KBM-7 (cell line): ENCODE measurements around the gene FAS.
A peak's percentile ranks its signal among the peaks of the same experiment; 100 is the strongest.

ENCODE experiments used
- DNase-seq: peaks from one replicate; pipeline ENCODE4 v3.0.0-alpha.2; 2015
- in situ Hi-C: fragments of 300-500 bp; cut with MboI; formaldehyde crosslinking; loops from 2 replicates; pipeline ENCODE4 v1.14.3; 2020; ENCODE audit warnings: low sequenced_read_pairs, low pct_unique_long_range_greater_than_20kb, mixed read lengths

FAS gene

DNA sequence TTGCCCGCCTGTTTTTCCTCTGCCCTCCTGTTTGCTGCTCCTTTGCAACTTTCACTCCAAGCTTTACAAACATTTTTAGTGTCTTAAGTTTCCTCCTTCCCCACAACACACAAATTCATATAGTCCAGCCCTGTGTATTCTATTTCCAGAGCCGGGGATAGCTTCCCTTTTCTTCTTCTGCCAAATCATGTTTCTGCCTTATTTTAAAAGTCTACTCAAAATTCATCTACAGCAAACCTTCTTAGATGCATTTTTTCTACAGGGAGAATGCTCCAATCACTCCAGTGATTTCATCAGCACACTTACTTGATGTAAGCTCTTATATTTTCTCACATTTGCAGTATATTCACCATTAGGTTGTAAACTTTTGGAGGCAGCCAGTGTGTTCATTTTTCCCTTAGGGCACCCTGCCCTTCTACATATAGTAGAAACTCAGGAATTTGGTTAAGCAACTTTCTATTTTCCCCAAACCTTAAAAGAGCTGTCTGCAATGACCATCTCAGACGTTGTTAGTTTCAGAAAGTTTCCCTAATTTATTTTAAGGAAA, 25.7 kb upstream of the FAS start:
- in situ Hi-C loops: no loop called here
- peak; percentile 21 for DNase-seq

DNA sequence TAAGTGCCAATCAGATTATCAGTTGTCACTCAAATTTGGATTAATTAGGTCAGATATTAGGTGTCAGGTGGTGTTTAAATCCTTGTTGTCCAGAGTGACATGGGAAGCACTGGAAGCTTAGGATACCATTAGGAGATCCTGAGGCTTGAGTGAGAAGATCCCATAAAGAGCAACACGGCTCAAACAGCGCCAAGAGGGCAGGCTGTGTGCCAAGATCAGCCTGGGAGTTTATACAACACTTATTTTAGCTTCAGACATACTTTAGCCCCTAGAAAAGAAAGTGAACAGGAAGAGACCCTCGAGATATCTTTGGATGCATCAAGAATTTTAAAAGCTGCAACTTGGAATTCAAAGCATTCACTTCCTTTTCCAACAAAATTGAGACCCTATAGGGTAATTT, 23.8 kb upstream of the FAS start:
- in situ Hi-C loops: no loop called here
- DNase-seq: no peak

DNA sequence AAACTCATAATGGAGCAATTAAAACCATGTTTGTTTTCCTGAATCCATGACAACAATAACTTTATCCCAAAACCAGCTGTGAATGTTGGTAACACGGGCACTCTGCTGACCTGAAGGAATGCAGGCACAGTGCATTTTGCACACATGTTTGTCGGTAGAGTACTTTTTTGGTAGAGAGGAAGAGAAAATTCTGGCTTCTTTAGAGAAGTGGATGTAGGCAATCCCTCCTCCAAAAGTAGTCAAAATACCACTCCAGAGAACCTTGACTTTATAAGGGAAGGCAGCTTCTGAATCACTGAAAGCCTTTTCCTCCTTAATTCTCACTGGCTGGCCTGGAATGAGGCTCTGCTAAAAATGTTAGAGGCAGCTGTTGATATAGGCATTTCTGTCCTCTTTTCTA, 22.2 kb upstream of the FAS start:
- in situ Hi-C loops: no loop called here
- no peak for DNase-seq

DNA sequence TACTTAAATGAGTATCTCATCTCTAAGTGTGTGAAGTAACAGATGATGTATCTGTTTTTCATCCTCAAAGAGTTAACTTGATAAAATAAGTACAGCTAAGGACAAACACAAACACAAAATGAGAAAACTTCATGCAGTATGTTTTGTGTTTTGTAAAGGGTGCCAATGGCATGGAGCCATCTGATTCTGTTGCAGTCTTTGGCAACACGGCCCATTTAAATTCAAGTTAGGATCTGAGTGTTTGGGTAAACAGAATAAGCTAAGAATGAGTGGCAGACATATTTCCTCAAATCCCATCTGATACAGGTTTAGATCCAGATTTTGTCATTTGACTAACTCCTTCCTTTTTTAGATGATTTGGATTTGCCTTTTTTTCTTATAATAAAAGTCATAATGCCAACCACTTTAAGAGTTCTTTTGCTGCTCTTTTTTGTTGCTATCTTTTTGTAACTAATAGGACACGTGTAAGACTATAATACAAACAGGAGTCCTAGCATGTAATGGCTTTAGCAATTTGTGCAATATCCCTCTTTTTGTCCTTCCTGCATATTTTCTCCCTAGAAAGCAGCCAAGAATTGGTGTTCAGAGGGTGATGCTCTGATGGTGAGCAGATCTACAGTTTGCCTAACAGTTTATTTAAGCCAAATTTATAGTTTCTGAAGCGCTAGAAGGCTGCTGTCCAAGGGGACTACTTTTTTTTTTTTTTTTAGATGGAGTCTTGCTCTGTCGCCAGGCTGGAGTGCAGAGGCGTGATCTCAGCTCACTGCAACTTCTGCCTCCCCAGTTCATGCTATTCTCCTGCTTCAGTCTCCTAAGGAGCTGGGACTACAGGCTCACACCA, 19.2 kb upstream of the FAS start:
- in situ Hi-C loops: no loop called here
- no peak for DNase-seq

GRCh38 chr10:88974012-88974411, 16.6 kb upstream of the FAS start:
- no peak for DNase-seq
- in situ Hi-C loops: no loop called here

DNA sequence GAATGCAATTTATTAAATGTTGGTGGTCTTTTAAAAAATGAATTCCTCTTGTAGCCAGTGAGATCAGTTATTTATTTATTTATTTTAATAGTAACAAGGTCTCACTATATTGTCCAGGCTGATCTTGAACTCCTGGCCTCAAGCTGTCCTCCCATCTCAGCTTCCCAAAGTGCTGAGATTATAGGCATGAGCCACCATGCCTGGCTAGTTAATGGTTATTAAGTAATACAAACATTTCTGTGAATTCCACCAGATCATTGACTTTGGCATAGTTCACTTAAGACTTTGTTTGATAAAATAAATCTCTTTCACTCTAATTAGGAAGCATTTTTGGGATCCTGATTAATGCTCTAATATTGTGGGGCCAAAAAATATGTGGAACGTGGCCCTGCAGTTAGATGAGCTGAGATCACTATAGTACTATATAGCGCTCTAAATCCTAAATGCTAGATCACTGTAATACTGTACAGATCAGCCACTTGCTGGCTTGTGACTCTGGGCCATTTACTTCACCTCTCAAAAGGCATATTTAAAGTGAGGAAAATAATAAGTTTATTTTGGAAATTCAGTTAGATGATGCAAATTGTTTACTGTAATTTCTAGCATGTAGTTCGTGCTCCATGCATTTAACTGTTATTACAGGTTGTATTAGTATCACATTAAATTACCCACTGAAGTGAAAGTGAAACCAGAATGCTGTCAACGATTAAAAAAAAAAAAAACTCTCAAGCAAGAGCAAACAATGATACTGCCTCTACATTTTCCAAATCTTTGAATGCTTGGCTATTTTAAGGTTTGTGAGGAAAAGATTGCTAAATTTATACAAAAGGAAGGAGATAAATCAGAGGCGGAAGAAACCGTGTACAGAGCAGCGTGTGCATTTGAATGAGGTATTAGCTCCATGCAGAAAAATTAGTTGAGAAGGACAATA, 15.9 kb upstream of the FAS start:
- in situ Hi-C loops: no loop called here
- peak; percentile 64 for DNase-seq

DNA sequence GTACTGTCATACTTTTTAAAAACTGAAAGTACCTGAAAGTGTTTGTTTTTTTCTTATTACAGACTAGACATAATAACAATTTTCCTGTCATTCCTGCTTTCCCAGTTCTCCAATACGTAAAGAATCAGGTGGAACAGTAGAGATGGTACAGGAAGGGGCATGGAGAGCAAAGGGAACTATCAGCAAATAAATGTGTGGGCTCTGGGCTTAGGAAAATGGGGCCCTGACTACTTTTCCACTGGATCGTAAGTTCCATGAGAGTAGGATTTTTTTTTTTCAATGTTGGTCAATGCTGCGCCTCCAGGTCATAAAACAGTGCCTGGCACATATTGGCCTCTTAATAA, 15.2 kb upstream of the FAS start:
- no peak for DNase-seq
- in situ Hi-C loops: no loop called here

DNA sequence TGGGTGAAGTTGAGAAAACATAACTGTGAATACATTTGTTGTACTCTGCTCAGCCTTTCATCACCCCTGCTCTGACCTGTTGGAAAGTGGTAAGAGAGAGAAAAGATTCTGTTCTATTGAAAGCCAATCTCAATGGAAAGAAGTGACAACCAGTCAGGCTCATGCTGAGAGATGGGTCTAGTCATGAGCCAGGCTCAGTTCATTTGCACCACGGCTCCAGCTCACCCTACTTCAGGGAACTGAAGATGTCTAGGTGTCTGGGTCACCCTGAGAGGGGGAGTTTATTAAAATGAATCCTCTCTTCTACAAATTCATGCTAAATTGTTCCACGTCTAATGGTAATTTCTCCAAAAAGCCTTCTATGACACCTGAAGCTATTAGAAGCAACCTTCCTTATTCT, 12.1 kb upstream of the FAS start:
- DNase-seq: no peak
- in situ Hi-C loops: no loop called here

DNA sequence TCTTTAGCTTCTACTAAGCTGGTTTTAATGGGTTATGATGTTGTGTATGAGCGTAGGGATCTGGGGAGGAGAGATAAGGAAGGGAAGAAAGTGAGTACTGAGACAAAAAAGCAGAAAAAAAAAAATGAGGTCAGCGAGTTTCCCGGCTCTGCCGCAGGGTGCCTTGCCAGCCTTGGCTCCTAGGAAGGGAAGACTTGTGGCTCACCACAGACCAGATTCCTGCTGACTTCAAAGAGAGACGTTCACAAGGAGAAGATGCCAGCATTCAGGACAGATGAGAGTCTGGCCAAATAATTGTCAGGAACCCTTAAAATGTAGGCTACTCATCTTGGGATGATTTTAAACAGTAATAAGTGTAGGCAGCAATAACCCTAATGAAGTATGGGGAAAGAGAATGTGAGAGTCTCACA, 11.4 kb upstream of the FAS start:
- in situ Hi-C loops: no loop called here
- DNase-seq: peak; percentile 61

DNA sequence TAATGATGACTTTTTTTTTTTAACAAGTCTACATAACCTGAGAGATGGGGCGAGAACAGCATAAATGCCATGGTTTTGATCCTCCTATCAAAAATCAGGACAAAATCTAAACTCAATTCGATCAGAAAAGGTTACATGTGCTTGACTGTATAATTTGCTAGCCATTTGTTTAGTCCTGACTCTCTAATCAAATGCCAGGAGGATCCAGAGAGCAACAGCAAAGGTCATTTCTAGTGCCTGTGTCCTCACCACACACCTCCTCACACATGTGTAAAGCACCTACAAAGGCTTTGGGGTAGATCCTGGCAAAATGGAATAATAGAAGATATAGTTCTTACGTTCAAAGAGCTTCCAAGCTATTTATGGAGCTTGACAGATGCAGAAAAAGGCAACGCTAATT, 11.0 kb upstream of the FAS start:
- DNase-seq: no peak
- in situ Hi-C loops: no loop called here

DNA sequence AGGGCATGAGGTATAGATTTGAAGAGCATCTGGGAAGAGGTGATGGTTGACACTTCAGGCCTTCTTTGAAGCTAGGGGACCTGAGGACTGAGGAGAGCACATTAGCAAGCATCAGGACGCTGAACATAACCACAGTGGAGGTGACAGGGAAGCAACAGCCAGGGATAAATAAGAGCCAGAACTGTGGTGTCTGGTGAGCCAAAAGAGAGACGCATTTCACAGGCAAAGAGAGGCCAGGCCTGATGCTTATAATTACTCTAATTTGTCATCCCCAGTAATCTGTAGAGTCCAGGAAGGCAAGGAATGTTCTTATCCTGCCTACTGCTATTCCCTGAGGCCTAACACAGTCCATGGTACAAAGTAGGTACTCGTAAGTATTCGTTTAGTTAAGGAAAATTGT, 10.4 kb upstream of the FAS start:
- in situ Hi-C loops: no loop called here
- no peak for DNase-seq

DNA sequence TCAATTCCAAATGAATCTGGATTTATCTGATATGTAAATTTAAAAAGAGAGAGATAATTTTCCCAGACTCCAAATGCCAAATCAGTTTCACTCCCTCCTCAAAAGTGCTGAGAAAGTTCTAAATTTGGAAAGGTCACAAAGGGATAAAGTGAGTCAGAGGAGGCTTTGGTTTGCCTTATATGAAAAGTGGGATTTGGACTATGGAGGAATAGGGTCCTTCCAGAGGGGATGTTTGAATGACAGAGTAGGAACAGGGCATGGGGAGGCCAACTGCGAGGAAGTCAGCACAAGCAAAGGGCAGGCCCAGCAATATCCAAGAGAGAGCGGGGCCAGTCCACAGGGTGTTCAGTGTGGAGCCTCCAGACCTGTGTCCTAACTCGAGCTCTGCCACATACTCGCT, 9.8 kb upstream of the FAS start:
- in situ Hi-C loops: no loop called here
- no peak for DNase-seq

DNA sequence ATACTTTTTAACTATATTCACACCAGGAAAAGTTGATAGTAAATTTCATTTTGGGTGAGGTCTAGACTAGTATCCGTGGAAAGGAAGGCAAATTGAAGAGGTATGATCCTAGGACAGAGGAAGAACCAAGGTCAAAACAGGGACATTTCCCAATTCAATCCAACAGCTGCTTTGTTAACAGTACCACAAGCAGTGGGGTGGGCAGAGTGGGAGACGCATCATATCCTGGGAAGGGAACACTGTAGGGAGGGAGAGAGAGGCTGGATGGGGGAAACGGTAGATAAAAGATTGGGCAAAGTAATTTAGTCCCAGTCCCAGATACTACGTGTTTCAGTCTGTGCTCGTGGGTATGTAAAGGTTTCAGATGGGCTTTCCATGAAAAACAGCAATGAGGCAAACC, 9.2 kb upstream of the FAS start:
- no peak for DNase-seq
- in situ Hi-C loops: no loop called here

- DNase-seq: no peak
- in situ Hi-C loops: no loop called here
Observed at GRCh38 chr10:88982366-88982765, 8.2 kb upstream of the FAS start.

DNA sequence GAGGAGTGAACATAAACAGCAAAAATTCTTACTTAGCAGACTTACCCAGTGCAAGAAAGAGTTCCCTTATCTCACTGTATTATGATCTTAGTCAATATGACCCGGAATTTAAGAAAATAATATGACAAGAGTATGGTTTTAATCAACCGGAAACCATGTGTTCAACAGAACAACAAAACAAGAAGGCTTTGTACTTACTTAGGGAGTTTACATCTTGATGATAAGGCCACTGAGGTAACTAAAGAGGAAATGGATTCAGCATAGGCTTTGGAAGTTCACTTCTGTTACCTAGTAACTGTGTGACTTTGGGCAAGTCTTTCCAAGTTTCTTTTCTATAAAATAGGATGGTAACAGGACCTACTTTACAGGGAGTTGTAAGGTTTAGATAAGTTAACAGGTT, 7.4 kb upstream of the FAS start:
- in situ Hi-C loops: no loop called here
- DNase-seq: no peak

GRCh38 chr10:88983939-88984338, 6.7 kb upstream of the FAS start:
- in situ Hi-C loops: no loop called here

GRCh38 chr10:88984525-88984924, 6.1 kb upstream of the FAS start:
- DNase-seq: no peak
- in situ Hi-C loops: no loop called here

More at GRCh38 chr10:88983939-88984338, 6.7 kb upstream of the FAS start:
- DNase-seq: no peak

- DNase-seq: peak; percentile 47
- in situ Hi-C loops: no loop called here
Observed at GRCh38 chr10:88986549-88987242, 3.9 kb upstream of the FAS start.

GRCh38 chr10:88987243-88987725, 3.3 kb upstream of the FAS start:
- in situ Hi-C loops: no loop called here
- no peak for DNase-seq
